HepG2 (cell line): Measurements from ENCODE around the gene RAB40C. TPM values are rescaled to one million over a fixed set of nuclear protein-coding genes. Genes with fewer than 3 reads are reported as not detected.

Experiments used
- ATF7-NPFF ChIP-seq: sonication (generic); formaldehyde crosslinking; IDR thresholded peaks from 2 replicates; pipeline ENCODE4 v1.8.1; 2023; ENCODE audit warnings: mild to moderate bottlenecking, low read depth, missing genetic modification reagents, moderate library complexity
- BCL3 ChIP-seq: sonication (generic); formaldehyde crosslinking; IDR thresholded peaks from 2 replicates; pipeline ENCODE4 v1.5.1; 2020; ENCODE audit warnings: mild to moderate bottlenecking, missing genetic modification reagents, moderate library complexity
- CENPX ChIP-seq: sonication (generic); formaldehyde crosslinking; IDR thresholded peaks from 2 replicates; pipeline ENCODE4 v1.9.0; 2021; ENCODE audit warnings: mild to moderate bottlenecking, missing genetic modification reagents, moderate library complexity
- EHMT2 ChIP-seq: fragments of 200-600 bp; sonication (generic); IDR thresholded peaks from 2 replicates; pipeline ENCODE4 v1.7.0; 2017; ENCODE audit warnings: antibody characterized with exemption, low read depth, low read length, borderline replicate concordance
- ETS1 ChIP-seq: sonication (generic); formaldehyde crosslinking; IDR thresholded peaks from 2 replicates; pipeline ENCODE4 v1.4.0; 2020; ENCODE audit warnings: missing genetic modification reagents
- GMEB2 ChIP-seq: IDR thresholded peaks from 2 replicates; pipeline ENCODE4 v1.6.1; 2016; ENCODE audit warnings: missing biosample characterization, missing genetic modification reagents, low read depth
- HNRNPK ChIP-seq: fragments of 200-400 bp; formaldehyde crosslinking; IDR thresholded peaks from 2 replicates; pipeline ENCODE4 v1.6.1; 2018; ENCODE audit warnings: low read length, low read depth, moderate library complexity, mild to moderate bottlenecking; ENCODE audit not compliant: poor library complexity, severe bottlenecking
- KDM5A ChIP-seq: fragments of 200-600 bp; sonication (generic); IDR thresholded peaks from 2 replicates; pipeline ENCODE4 v1.7.0; 2018; ENCODE audit warnings: antibody characterized with exemption, mild to moderate bottlenecking, low read length, borderline replicate concordance
- MEF2D ChIP-seq: sonication (generic); formaldehyde crosslinking; IDR thresholded peaks from 2 replicates; pipeline ENCODE4 v1.5.1; 2020; ENCODE audit warnings: mild to moderate bottlenecking, missing genetic modification reagents
- NBN ChIP-seq: fragments of 450-650 bp; conservative IDR thresholded peaks from 2 replicates; pipeline ENCODE4 v1.6.1; 2017
- POGZ ChIP-seq: sonication (generic); formaldehyde crosslinking; IDR thresholded peaks from 2 replicates; pipeline ENCODE4 v1.4.0; 2020; ENCODE audit warnings: mild to moderate bottlenecking, missing genetic modification reagents
- RAD51 ChIP-seq: fragments of 450-650 bp; IDR thresholded peaks from 2 replicates; pipeline ENCODE4 v1.6.1; 2016; ENCODE audit warnings: borderline replicate concordance
- SP4 ChIP-seq: sonication (generic); formaldehyde crosslinking; IDR thresholded peaks from 2 replicates; pipeline ENCODE4 v1.8.1; 2023; ENCODE audit warnings: mild to moderate bottlenecking, missing genetic modification reagents
- ZBTB10 ChIP-seq: sonication (generic); formaldehyde crosslinking; IDR thresholded peaks from 2 replicates; pipeline ENCODE4 v1.4.0; 2020; ENCODE audit warnings: missing genetic modification reagents, borderline replicate concordance
- ZMAT3 ChIP-seq: sonication (generic); formaldehyde crosslinking; conservative IDR thresholded peaks from 2 replicates; pipeline ENCODE4 v1.7.0; 2021; ENCODE audit warnings: missing genetic modification reagents
- ZNF276 ChIP-seq: sonication (generic); formaldehyde crosslinking; IDR thresholded peaks from 2 replicates; pipeline ENCODE4 v1.4.0; 2020; ENCODE audit warnings: mild to moderate bottlenecking, low read depth, missing genetic modification reagents
- ZNF282 ChIP-seq: fragments of 450-650 bp; IDR thresholded peaks from 2 replicates; pipeline ENCODE4 v1.6.1; 2018; ENCODE audit not compliant: partially characterized antibody
- ZNF576 ChIP-seq: sonication (generic); formaldehyde crosslinking; IDR thresholded peaks from 2 replicates; pipeline ENCODE4 v1.4.0; 2020; ENCODE audit warnings: mild to moderate bottlenecking, missing genetic modification reagents
- ZNF616 ChIP-seq: sonication (generic); formaldehyde crosslinking; IDR thresholded peaks from 2 replicates; pipeline ENCODE4 v1.5.0; 2020; ENCODE audit warnings: low read depth, mild to moderate bottlenecking, missing genetic modification reagents
- ZSCAN31 ChIP-seq: sonication (generic); formaldehyde crosslinking; IDR thresholded peaks from 2 replicates; pipeline ENCODE4 v1.5.0; 2020; ENCODE audit warnings: low read depth, mild to moderate bottlenecking, missing genetic modification reagents
- polyA plus RNA-seq, 8 experiments: library from polyadenylated mRNA; depleted of rRNA in 3 of 8; stranded (reverse) in 7 of 8; unstranded in 1 of 8; fragments of >200 nt; fragmentation: Illumina TruSeq in 4 of 8; extraction: Trizol in 4 of 8; gene quantifications; 2 replicates each; pipeline versions ENCODE4 v1.2.1 to v1.2.3, GENCODE V29; 2011 to 2016; ENCODE audit warnings: low read depth in 4 of 8, missing spikeins in 1 of 8, mixed read lengths in 1 of 8; ENCODE audit not compliant: insufficient read depth in 1 of 8
- total RNA-seq, 5 experiments: library from RNA; depleted of rRNA; stranded (reverse); fragments of >200 nt; fragmentation: Illumina TruSeq; extraction: Trizol; gene quantifications; 2 replicates each; pipeline ENCODE4 v1.2.3, GENCODE V29; 2016; ENCODE audit warnings: low read depth in 1 of 5

RAB40C gene
- total and polyA plus RNA-seq, 2 of the 13 experiments (the other 11 are each of a cell fraction or from before 2014, with no cell fraction given), result 7.7 to 11.5 TPM

- TF ChIP-seq ZBTB10 (CRISPR knock-in tag) (peak; percentile 46; the same call in 1 of the 2 replicates), ZMAT3 (no peak; the same call in 1 of the 2 replicates), CENPX (CRISPR knock-in tag) (no peak), KDM5A (no peak), ETS1 (CRISPR knock-in tag) (peak; percentile 9; the same call in 1 of the 2 replicates), RAD51 (no peak), HNRNPK (no peak), ZNF282 (no peak), ZSCAN31 (no peak), EHMT2 (no peak), SP4 (CRISPR knock-in tag) (peak; percentile 82), ZNF576 (CRISPR knock-in tag) (peak; percentile 66; the same call in 1 of the 2 replicates), NBN (no peak), BCL3 (CRISPR knock-in tag) (0 out of 2 replicates have a peak, but pooled peaks have one; percentile 6), MEF2D (CRISPR knock-in tag) (no peak), GMEB2 (CRISPR knock-in tag) (no peak), ATF7-NPFF (CRISPR knock-in tag) (no peak), ZNF616 (CRISPR knock-in tag) (no peak), POGZ (CRISPR knock-in tag) (no peak), ZNF276 (CRISPR knock-in tag) (no peak)
Observed at GRCh38 chr16:641326-642188, 51.7 kb downstream of the RAB40C start, which contains the start of gene MCRIP2 (continued).
